Tibial nerve (tissue), 3 donors: ENCODE data around the gene MKNK1.

Experiments used
- POLR2A ChIP-seq, 2 donors: fragments of 450-650 bp; IDR thresholded peaks; one replicate each; pipeline ENCODE4 v1.6.1; 2017; ENCODE audit warnings: antibody characterized with exemption in 2 of 2, mild to moderate bottlenecking in 2 of 2, moderate library complexity in 2 of 2
- TF ChIP-seq, protein P1 (sequence below), 5 experiments: fragments of 200-600 bp in 3 of 5; fragments of 450-650 bp in 2 of 5; sonication (generic) in 3 of 5; IDR thresholded peaks; one replicate each; pipeline ENCODE4 v1.5.1; 2016 to 2019; ENCODE audit warnings: antibody characterized with exemption in 5 of 5, mild to moderate bottlenecking in 3 of 5, moderate library complexity in 2 of 5

DNA sequence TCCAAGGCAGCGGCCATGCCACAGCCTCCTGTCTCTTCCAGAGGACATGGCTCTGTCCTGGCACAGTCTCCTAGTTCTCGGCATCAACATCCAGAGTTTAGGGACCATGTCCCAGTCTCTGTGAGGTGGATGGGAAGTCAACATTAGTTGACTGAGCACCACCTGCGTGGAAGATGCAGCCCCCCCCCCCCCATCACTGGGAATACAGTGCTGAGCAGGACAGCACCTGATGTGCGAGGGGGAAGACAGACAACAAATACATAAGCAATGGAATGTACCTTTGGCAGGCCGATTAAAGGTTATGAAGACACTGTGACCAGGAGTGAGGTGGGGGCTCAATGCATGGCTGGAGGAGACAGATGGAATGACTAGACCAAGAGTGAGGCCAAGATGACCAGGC, 79.2 kb downstream of the MKNK1 start:
- TF ChIP-seq, protein P1, sequence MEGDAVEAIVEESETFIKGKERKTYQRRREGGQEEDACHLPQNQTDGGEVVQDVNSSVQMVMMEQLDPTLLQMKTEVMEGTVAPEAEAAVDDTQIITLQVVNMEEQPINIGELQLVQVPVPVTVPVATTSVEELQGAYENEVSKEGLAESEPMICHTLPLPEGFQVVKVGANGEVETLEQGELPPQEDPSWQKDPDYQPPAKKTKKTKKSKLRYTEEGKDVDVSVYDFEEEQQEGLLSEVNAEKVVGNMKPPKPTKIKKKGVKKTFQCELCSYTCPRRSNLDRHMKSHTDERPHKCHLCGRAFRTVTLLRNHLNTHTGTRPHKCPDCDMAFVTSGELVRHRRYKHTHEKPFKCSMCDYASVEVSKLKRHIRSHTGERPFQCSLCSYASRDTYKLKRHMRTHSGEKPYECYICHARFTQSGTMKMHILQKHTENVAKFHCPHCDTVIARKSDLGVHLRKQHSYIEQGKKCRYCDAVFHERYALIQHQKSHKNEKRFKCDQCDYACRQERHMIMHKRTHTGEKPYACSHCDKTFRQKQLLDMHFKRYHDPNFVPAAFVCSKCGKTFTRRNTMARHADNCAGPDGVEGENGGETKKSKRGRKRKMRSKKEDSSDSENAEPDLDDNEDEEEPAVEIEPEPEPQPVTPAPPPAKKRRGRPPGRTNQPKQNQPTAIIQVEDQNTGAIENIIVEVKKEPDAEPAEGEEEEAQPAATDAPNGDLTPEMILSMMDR (IDR thresholded peaks at IDR 0.05): no peak
- no peak for TF ChIP-seq POLR2A (IDR thresholded peaks at IDR 0.05)
